ENCODE measurements around the gene MTHFSD.

The MTHFSD gene

GRCh38 chr16:86510465-86511261 is 44.4 kb downstream of the MTHFSD start, which contains the start of gene FOXF1:
TSS of gene FOXF1 (plus strand) at chr16:86510527. CDS start at chr16:86510570, 43 bp downstream.
- peak; percentile 66 for DNase-seq

DNA sequence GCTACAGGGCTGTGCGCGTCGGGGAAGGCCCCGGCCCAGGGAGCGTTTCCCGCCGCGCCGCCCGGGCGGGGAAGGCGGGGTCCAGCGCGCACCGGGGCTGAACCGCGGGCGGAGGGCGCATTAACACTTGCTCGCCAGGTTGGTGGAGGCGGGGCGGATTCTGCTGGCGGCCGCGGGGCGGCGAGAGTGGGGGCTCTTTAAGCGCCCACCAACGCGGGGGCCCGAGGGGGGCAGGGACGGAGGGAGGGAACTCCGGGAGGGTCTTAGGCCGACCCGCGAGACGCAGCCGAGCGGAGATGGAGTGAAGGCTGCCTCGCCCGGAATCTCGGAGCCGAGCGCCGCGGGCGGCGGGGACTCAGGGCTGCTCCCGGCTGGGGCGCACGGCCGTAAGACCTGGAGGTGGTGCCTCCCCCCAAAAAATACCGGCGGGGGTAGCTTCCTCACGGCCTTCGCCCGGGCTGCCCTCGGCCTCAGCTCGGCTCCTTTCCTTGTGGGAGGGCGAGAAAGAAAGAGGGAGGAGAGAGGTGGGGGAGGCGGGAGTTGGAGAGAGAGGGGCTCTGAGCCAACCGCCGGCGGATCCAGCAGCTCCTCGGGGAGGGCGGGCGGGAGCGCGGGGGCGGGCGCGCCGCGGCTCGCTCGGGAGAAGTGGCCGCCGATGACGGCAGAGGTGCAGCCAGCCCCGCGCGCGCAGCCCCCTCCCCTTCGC is 45.1 kb downstream of the MTHFSD start:
- peak; percentile 89 for DNase-seq

GRCh38 chr16:86508947-86509758 is 45.9 kb downstream of the MTHFSD start:
- DNase-seq, result peak; percentile 76

DNA sequence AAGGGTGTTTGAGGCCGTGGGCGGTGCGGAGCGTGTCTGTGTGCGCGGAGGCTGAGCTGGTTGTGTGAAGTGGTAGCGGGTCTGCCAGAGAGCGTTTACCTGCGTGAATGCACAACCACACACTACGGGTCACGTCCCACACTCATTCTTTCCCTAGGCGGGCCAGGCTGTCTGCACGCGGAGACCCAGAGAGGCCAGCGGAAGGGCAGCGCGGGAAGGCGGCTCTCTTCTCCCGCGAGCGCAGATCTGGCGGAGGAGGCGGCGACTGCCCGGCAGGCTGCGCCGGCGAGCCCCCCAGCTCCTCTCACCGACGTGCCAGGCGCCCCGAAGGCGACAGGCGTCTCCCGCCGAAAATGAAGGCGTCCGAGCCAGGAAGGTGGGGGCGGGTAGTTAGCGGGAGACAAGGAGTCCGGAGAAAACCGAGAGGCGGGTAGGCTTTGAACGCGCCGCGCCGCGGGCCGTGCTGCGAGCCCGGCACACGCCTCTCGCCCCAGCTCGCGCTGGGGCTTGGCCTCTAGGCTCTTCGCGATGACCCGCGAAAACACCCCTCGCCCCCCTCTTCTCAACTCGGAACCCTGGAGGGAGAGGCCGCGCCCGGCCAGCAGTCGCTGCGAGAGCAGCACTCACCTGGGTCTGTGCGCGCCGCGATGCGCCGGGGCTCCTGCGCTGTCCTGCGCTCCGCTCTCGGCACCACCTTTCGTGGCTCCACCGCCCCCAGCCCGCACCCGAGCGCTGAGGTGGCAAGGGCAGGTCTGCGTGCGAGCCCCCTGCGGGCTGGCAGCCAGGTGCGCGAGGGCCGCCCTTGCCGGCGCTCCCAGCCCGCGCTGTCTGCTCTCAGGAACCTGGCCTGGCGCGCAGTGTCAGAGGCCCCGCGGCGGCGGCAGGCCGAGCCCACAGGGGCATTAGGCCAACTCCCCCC is 46.7 kb downstream of the MTHFSD start:
- peak; percentile 33 for DNase-seq

GRCh38 chr16:86507173-86508027 is 47.6 kb downstream of the MTHFSD start:
- DNase-seq, result no peak

DNA sequence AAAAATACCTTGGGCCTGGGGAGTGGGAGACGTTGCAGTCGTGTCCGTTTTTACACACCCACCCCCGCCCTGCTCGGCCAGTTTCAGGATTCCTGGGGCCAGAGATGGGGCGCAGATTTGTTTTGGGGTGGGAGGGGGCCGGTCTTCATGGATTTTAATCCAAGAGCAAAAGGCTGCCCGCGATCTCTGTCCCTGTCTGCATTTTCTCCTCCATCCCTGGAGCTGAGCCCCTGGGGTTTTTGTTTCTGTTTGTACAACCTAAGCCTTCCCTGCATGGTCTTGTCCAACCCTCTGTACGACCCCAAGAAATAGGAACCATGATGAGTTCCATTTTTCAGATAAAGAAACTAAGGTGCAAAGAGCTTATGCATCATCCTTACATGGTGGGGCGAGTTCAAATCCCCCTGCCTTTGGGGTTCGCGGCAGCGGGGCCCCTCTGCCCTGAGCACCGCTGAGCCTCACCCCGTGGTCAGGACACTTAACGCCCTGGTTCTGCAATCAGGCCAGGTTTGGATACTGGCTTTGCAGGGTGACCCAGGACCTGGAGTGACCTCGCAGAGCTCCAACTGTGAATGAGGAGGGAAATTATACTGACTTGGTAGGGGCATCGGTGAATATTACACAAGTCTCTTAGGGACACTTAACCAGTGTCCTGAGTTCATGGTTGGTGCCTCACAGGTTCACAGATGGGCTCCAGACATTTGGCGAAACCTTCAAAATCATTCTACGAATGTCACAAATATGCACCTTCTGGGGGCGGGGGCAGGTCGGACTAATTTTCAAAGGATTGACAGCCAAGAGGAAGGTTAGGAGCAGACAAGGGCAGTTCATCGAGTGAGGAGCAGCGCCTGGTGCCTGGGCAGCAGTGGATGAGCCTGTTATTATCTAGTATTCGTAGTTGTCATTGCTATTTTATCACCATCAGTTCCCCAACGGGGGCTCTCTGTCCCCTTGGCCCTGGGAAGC is 48.9 kb downstream of the MTHFSD start:
- DNase-seq, result no peak

DNA sequence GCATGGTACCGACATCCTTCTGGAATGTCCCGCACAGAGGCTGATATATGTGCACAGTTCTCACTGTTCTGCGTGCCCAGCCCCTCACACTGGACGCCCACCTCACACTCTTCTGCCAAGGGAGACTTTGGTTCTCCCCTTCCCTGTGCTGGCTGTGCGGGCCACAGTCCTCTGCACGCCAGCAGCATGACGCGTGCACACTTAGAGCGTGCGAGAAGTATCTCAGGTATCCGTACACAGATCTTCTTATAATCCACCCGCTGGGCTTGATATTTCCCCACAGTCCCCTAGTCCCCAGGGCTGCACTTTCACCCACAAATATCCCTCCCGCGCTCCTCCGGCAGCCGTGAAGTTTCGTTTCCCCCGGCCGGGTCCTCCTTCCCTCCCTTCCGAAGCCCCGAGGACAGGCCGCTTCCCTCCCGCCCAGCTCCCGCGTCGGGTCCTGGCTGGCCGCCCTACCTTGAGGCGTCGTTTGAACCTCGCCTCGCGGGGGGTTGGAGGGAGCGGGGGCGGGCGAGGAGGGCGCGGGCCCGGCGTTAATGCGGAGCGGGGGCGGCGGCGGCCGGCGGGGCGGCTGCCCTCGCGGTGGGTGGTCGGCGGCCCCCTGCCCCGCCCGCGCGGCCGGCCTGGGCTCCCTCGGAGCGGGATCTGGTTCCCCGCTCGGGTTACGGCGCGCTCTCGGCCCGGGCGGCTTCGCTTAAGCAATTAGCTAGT is 49.7 kb downstream of the MTHFSD start:
- DNase-seq, result no peak

DNA sequence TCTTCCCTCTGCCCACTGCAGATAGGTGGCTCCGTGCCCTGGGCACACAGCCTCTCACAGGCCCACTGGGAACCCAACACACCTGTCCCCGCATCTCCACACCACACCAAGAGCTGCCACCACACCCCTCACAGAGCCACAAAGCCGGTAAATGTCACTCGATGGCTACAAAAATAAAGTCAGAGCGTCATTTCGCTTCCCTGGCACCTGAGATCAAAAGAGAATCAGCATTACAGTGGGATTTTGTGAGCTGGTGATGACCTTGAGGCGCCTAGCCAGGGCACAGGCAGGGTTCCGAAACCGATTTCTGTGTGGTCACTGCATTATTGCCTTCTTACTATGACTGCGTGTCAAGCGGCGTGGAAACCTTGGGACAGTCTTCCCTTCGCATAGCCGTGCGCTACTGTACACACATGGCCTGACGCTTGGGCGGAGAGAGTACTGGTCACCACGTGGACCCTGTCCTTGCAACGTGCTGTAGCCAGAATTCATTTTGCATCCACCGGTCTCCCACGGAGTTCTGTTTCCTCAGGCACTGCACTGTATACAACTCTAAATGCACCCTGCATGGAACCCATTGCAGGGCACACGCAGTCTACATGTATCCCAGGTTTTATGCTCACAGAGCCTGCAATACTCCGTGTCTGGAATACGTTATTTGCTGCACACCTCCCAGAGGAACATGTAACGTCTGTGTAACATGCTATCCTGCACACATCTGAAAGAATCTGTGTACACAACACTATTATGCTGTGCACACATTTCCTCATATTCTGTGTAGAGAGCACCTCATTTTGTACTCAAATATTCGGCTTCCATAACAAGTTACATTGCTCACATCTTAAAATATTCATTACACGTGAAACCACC is 50.5 kb downstream of the MTHFSD start:
- no peak for DNase-seq

DNA sequence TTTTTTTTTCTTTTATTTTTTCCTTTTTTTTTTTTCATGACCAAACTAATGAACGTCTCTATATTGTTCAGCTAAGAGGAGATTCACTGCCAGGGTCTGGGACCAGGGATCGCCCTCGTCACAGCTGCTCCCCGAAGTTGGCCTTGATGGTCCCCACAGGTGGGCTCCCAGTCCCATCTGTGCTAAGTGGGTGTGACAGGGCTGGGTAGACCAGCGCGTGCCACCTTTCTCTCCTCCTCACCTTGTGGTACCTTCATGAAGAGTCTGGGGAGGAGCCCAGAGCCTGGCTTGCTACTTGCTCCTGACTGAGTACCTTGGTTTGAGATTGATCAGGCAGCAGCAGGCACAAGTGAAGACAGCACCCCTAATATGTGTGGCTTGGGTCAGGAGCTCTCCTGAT is 51.2 kb downstream of the MTHFSD start:
- no peak for DNase-seq

DNA sequence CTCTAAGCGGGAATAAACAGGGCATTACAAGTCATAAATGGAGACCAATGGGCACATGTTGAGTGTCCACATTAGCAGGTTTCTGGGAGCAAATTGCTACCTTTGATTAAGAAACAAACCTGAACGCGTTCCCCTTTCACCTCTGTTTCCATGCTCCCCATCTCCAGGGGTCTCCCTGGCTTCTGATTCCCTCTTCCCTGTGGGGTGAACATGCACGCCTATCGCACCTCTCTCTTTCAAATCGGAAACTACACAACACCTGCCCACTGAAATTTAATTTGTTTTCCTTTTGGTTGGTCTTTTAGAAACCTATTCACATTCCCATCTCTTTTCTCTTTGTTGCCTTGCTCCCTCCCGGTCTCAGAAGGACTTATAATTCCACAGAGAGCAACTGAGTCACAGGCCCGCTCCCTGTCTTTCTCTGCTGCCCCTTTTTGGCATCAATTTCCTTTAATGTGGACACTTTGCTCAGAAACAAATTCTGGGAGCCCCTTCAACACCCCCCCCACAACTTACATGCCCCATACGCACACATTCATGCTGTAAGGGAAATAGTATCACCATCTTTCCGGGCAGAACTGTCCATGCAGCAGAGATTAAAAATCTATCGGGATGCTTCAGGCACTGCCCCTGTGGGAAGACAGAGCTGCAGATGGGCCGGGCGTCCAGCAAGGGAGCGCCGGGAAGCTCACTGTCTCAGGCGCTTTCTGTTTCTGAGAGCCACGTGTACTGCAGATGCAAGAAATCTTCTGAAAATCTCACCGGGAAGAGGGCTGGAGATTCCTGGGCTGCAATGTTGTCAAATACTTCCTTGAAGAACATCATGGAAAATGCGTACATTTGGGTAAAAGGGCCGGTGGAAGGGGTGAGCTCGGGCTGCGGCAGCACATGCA is 51.9 kb downstream of the MTHFSD start:
- no peak for DNase-seq

- DNase-seq, result no peak
Measured at GRCh38 chr16:86501989-86502855, 52.8 kb downstream of the MTHFSD start.

DNA sequence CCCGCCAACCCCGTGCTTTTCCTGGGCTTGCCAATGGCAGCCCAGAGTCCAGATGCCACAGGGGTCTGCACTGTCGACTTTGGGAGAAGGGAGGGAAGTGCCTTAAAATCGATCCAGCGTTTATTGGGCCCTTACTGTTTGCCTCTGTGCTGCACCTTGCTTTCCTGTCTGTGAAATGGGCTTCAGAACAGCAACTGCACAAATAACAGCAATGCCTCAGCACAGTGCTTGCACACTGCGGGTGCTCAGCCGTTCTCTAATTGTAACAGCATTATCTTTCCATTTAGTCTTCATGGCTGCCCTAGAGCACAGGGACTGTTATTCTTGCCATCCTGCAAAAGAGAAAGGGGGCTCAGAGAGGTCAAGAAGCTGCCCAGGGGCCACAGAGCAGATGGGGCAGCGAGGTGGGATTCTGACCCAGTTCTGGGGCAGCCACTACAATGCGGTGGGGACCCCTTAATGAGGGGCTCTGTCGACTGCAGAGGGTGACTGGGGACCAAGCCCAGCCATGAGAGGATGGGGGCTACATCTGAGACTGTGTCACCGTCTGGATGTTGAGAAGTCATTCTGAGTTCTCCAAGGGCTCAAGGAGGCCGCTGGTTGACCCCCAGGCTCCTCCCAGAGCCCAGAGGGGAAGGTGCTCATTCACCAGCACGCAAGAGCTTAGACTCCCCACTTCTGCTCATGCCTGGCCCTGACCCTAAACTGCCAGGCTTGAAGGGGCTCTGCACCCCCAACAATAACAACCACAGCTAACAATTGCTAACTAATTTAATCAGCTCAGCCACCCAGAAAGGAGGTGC is 54.1 kb downstream of the MTHFSD start:
- DNase-seq, result no peak

- DNase-seq, result no peak
Measured at GRCh38 chr16:86499889-86500707, 54.9 kb downstream of the MTHFSD start.

DNA sequence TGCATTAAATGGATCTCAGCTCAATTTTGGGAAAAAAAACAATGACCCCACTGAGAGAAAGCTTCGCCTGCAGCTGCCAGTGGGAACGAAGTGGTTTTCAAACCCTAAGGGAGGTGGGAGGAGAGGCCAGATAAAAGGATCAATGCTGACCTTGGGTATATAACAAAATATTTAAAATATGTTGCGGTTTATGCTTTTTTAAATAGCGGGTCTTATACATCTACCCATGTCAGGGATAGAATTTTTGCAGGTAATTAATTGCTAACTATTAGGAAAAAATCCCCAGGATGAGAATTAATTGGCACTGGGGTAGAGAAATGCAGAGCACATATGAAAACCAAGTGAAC is 55.6 kb downstream of the MTHFSD start:
- no peak for DNase-seq
